Effector memory CD8-positive, alpha-beta T cell (primary cell): ENCODE measurements around the gene HMGN3.

Experiments used
- ATAC-seq: fragments of 150-1000 bp; cut with Tn5 transposase; replicated peaks from 2 replicates; pipeline ENCODE4 v1.10.0; 2021; ENCODE audit warnings: mild to moderate bottlenecking, moderate library complexity
- DNase-seq, 3 experiments: peaks; one replicate each; pipeline ENCODE4 v3.0.0; 2021
- H3K27ac Mint-ChIP-seq, 2 donors: one replicate each; pipeline ENCODE4 v1.8.0; 2022; ENCODE audit warnings: mild to moderate bottlenecking in 2 of 2, mixed read lengths in 2 of 2, moderate library complexity in 2 of 2
- H3K27me3 Mint-ChIP-seq, 2 donors: one replicate each; pipeline ENCODE4 v1.8.0; 2022; ENCODE audit warnings: mixed read lengths in 2 of 2
- H3K36me3 Mint-ChIP-seq: one replicate; pipeline ENCODE4 v1.8.0; 2022; ENCODE audit warnings: mild to moderate bottlenecking, moderate library complexity, mixed read lengths; ENCODE audit not compliant: insufficient read depth
- H3K4me1 Mint-ChIP-seq, 2 donors: one replicate each; pipeline ENCODE4 v1.8.0; 2022; ENCODE audit warnings: low read depth in 2 of 2, mixed read lengths in 2 of 2
- H3K4me3 Mint-ChIP-seq, 2 donors: one replicate each; pipeline ENCODE4 v1.8.0; 2022; ENCODE audit warnings: mild to moderate bottlenecking in 2 of 2, mixed read lengths in 2 of 2, moderate library complexity in 2 of 2
- H3K9me3 Mint-ChIP-seq, 2 donors: one replicate each; pipeline ENCODE4 v1.8.0; 2022; ENCODE audit warnings: mixed read lengths in 2 of 2

The HMGN3 gene

GRCh38 chr6:79226660-79227059 lies 7.8 kb downstream of the HMGN3 start:
- ATAC-seq = no peak
- Mint-ChIP-seq H3K9me3 (no peaks in the 10 kb centered on the region), H3K36me3 (no peaks in the 10 kb centered on the region), H3K27ac (no peak overlapping the region), H3K4me1 (peaks cover 0 to 13% of the 10 kb centered on the region in 2 donors), H3K27me3 (no peaks in the 10 kb centered on the region), H3K4me3 (no peak overlapping the region)
- DNase-seq = no peak

DNA sequence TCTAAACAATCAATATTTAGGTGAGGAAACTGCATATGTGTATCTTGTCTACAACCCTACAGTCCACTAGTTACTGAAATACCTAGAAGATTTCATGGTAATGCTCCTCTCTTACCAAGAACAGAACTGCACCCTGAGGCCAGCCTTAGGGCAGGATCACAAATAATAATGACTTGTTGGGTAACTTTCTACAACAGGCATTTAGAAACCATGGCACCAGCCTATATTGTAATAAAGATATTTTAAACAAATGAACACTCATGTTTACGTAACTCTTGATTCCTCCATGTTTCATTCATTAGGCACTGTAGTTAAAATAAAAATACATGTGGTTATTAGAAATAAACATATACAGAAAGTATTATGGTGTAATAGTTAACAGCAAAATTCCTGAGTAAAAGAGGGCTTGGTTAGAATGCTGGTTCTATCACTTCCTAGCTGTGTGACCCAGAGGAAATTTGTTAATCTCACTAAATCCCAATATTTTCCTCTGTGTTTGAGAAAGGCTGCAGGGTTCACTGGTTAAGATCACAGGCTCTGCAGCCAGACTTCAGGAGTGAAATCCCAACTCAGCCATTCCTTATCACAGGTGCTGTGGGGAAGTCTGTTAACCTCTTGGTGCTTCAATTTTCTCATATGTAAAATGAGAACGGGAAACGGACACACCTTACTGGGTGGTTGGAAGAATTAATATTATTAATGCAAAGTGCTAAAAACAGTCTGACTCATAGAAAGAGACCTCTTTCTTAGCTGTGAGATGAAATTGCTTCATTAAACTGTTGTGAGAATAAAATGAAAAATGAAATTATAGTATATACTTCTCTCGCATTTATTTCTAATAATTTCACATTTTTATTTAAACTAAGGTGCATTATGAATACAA lies 8.5 kb downstream of the HMGN3 start:
- Mint-ChIP-seq H3K27ac (no peak overlapping the region), H3K4me3 (no peak overlapping the region), H3K27me3 (no peaks in the 10 kb centered on the region), H3K4me1 (peaks cover 3 to 10% of the 10 kb centered on the region in 2 donors), H3K36me3 (no peaks in the 10 kb centered on the region), H3K9me3 (no peaks in the 10 kb centered on the region)
- no peak for ATAC-seq
- DNase-seq = no peak

GRCh38 chr6:79223611-79224404 lies 10.7 kb downstream of the HMGN3 start:
- H3K9me3 Mint-ChIP-seq = no peaks in the 10 kb centered on the region
- no peak for DNase-seq
- no peaks in the 10 kb centered on the region for H3K27me3 Mint-ChIP-seq
- ATAC-seq = no peak
- no peaks in the 10 kb centered on the region for H3K36me3 Mint-ChIP-seq
- peaks cover 4 to 10% of the 10 kb centered on the region in 2 donors for H3K4me1 Mint-ChIP-seq
- no peak overlapping the region for H3K4me3 Mint-ChIP-seq
- H3K27ac Mint-ChIP-seq = no peak overlapping the region

DNA sequence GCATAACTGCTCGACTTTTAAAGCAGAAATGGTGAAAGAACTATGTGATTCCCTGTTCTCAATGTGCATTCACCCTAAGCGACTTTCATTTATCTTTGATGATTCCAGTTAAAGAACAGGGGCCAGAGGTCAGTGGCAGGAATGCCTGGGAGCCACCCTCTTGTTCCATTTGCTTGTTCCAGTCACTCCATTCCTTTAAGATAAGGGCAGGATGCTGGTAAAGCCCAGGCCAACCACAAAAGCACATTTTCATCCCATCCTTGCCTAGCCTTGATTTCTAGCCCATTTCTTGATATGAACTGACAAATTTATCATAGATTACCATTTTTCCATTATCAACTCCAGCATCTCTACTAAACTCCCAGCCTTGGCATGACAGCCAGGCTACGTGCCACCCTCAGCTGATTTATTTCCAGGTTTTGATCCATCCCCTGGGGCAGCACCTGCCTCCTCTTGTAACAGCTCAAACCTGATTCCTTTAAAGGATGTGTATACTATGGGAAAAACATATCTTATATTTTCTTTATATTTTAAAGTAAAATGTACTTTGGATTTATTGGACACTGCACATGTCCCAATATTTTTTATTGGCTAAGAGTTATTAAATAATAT lies 19.2 kb downstream of the HMGN3 start:
- DNase-seq = no peak
- Mint-ChIP-seq H3K27ac (no peak overlapping the region), H3K9me3 (no peaks in the 10 kb centered on the region)

DNA sequence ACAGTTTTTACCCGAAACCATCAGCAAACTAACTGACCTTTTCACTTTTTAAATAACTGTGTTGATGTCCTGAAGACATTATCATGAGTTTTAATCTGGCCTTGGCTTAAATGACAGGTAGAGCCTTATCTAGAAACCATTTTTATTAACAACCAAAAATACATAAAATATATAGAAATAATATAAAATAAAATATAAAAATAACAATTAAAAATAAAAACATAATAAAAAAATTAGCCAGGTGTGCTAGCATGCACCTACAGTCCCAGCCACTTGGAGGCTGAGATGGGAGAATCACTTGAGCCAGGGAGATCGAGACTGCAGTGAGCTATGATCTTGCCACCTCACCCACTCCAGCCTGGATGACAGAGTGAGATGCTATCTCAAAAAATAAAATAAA lies 21.6 kb downstream of the HMGN3 start:
- no peaks in the 10 kb centered on the region for H3K9me3 Mint-ChIP-seq
- peaks cover 4% of the 10 kb centered on the region for H3K36me3 Mint-ChIP-seq
- no peak overlapping the region for H3K4me3 Mint-ChIP-seq
- H3K27ac Mint-ChIP-seq = no peak overlapping the region
- DNase-seq (no peak), ATAC-seq (no peak)
- no peaks in the 10 kb centered on the region for H3K27me3 Mint-ChIP-seq
- H3K4me1 Mint-ChIP-seq = peaks cover 3 to 10% of the 10 kb centered on the region in 2 donors

More for the DNA sequence above, 19.2 kb downstream of the HMGN3 start:
- Mint-ChIP-seq H3K36me3 (peaks cover 4% of the 10 kb centered on the region), H3K27me3 (no peaks in the 10 kb centered on the region), H3K4me3 (no peak overlapping the region), H3K4me1 (peaks cover 4 to 10% of the 10 kb centered on the region in 2 donors)
- no peak for ATAC-seq

GRCh38 chr6:79208816-79209215 lies 25.7 kb downstream of the HMGN3 start:
- Mint-ChIP-seq H3K27ac (no peak overlapping the region), H3K36me3 (no peaks in the 10 kb centered on the region), H3K9me3 (no peaks in the 10 kb centered on the region), H3K4me3 (no peak overlapping the region), H3K27me3 (no peaks in the 10 kb centered on the region), H3K4me1 (peaks cover 0 to 4% of the 10 kb centered on the region in 2 donors)
- ATAC-seq = no peak
- DNase-seq = no peak

- ATAC-seq (no peak), DNase-seq (no peak)
- Mint-ChIP-seq H3K27ac (no peak overlapping the region), H3K4me3 (no peak overlapping the region), H3K36me3 (peaks cover 15% of the 10 kb centered on the region), H3K27me3 (no peaks in the 10 kb centered on the region), H3K4me1 (peaks cover 0 to 4% of the 10 kb centered on the region in 2 donors), H3K9me3 (no peaks in the 10 kb centered on the region)
Observed at GRCh38 chr6:79203753-79204253, 30.7 kb downstream of the HMGN3 start.

- Mint-ChIP-seq H3K4me3 (no peak overlapping the region), H3K27ac (no peak overlapping the region), H3K36me3 (peaks cover 15% of the 10 kb centered on the region), H3K9me3 (no peaks in the 10 kb centered on the region), H3K4me1 (peaks cover 0 to 4% of the 10 kb centered on the region in 2 donors), H3K27me3 (no peaks in the 10 kb centered on the region)
- ATAC-seq = no peak
- DNase-seq = no peak
Observed at GRCh38 chr6:79202556-79202955, 31.9 kb downstream of the HMGN3 start.

DNA sequence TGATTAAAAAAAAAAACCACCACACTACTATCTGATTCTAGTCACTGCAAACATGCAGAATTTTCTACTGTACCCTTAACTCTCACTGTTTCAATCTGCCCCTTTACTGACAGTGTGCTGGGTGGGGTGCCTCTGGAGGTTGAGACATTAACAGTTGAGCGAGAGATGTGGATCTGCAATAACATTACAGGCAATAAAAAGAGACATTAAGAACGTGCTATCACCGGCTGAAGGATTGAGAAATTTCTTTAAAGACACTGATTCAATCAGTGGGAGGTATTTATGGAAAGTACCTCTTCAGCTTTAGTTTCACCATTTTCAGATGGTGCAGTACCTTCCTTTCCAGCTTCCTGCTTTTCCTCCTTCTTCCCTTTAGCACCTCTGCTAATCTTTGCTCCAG lies 32.5 kb downstream of the HMGN3 start:
- Mint-ChIP-seq H3K27ac (no peak overlapping the region), H3K4me3 (no peak overlapping the region), H3K4me1 (no peaks in the 10 kb centered on the region), H3K36me3 (peaks cover 15% of the 10 kb centered on the region), H3K9me3 (no peaks in the 10 kb centered on the region), H3K27me3 (no peaks in the 10 kb centered on the region)
- ATAC-seq = no peak
- DNase-seq = no peak

DNA sequence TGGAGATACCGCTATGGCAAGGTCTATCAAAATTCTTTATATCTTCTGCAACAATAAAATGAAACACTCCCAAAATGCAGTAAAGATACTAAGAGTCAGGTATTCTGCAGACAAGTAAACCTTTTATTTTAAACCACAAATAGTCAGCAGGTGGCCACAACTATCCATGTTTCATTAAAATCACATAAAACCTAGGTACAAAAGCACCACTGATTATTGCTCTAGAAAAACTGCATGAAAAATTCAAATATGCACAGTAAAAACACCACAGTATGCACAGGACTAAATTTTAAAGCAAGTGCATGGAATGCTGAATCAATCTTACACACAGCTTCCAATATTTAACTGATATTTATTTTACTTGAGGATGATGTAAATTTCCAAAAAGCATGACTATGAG lies 33.3 kb downstream of the HMGN3 start:
- Mint-ChIP-seq H3K36me3 (peaks cover 15% of the 10 kb centered on the region), H3K9me3 (no peaks in the 10 kb centered on the region), H3K4me3 (no peak overlapping the region), H3K27me3 (no peaks in the 10 kb centered on the region), H3K4me1 (no peaks in the 10 kb centered on the region), H3K27ac (no peak overlapping the region)
- ATAC-seq = no peak
- no peak for DNase-seq

- no peak overlapping the region for H3K27ac Mint-ChIP-seq
- no peaks in the 10 kb centered on the region for H3K4me1 Mint-ChIP-seq
- H3K27me3 Mint-ChIP-seq = no peaks in the 10 kb centered on the region
- H3K9me3 Mint-ChIP-seq = no peaks in the 10 kb centered on the region
- no peak overlapping the region for H3K4me3 Mint-ChIP-seq
- H3K36me3 Mint-ChIP-seq = peaks cover 5% of the 10 kb centered on the region
- ATAC-seq (no peak), DNase-seq (no peak)
Observed at GRCh38 chr6:79196912-79197311, 37.6 kb downstream of the HMGN3 start.

DNA sequence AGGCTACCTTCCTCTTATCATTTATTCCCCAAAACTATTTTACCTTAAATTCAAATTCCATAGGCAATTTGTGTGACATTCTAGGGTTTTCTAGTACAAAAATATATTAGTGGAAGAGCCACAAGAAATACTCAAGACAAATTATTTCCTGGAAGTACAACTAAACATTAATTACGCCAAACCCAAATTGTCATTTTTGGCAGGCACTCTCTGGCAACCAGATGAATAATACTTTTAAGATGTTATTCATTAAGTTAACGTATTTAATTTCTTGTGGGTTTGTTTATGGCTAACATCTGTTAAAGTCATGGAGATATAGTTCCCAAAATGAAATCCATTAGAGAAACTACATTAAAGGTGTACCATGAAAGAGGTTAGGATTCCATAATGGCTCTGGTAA lies 40.5 kb downstream of the HMGN3 start:
- Mint-ChIP-seq H3K4me3 (no peak overlapping the region), H3K27ac (no peak overlapping the region), H3K4me1 (no peaks in the 10 kb centered on the region), H3K9me3 (peaks cover 0 to 11% of the 10 kb centered on the region in 2 donors), H3K27me3 (peaks cover 0 to 6% of the 10 kb centered on the region in 2 donors), H3K36me3 (no peaks in the 10 kb centered on the region)
- DNase-seq (no peak), ATAC-seq (no peak)

DNA sequence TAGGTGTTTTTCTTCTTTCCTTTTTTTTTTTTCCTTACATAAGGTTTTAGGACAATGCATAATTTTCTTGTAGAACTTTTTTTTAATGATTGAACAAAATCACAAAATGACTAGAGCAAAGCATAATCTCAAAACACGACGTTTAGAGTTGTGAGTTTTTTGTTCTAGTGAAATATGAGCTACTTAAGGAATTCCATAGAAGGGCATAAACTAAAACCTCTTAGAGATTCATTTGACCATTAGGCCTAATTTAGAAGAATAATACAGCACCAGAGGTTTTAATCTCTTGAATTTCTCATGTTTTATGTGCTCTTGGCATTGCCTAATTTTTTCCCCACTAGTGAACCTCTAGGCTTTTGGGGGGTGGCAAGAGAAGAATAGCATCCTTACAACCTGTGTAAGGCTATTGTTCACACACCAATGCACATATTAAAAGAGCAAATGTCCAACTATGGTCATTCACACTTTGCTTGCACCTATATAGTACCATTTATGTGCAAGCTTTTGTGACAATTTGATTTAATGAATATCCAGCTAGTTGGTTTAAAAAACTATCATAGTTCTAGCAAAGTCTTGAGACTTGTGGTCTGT lies 44.6 kb downstream of the HMGN3 start:
- ATAC-seq (no peak), DNase-seq (no peak)
- H3K4me3 Mint-ChIP-seq = no peak overlapping the region
- no peak overlapping the region for H3K27ac Mint-ChIP-seq
- H3K36me3 Mint-ChIP-seq = no peaks in the 10 kb centered on the region
- peaks cover 0 to 11% of the 10 kb centered on the region in 2 donors for H3K9me3 Mint-ChIP-seq
- H3K27me3 Mint-ChIP-seq = peaks cover 0 to 15% of the 10 kb centered on the region in 2 donors
- H3K4me1 Mint-ChIP-seq = no peaks in the 10 kb centered on the region
